GM19035 (cell line): ENCODE data around the gene BEGAIN.

ENCODE experiments used
- ATAC-seq: cut with Tn5 transposase; IDR thresholded peaks from one replicate; pipeline ENCODE4 v1.9.1; 2021; ENCODE audit not compliant: unreplicated experiment

The BEGAIN gene

GRCh38 chr14:100587086-100587762 is at the start of gene BEGAIN:
Gene BEGAIN (minus strand): TSS chr14:100587417. CDS start chr14:100587290, 127 bp downstream.
- no peak for ATAC-seq

GRCh38 chr14:100636559-100636958 is 49.3 kb upstream of the BEGAIN start:
- no peak for ATAC-seq

- ATAC-seq, result no peak
Measured at GRCh38 chr14:100634026-100634425, 46.8 kb upstream of the BEGAIN start.

GRCh38 chr14:100633406-100633805 is 46.2 kb upstream of the BEGAIN start:
- no peak for ATAC-seq

GRCh38 chr14:100629696-100630095 is 42.5 kb upstream of the BEGAIN start:
- no peak for ATAC-seq

GRCh38 chr14:100629098-100629497 is 41.9 kb upstream of the BEGAIN start:
- no peak for ATAC-seq

GRCh38 chr14:100628225-100628624 is 41.0 kb upstream of the BEGAIN start:
- ATAC-seq, result no peak

- ATAC-seq, result no peak
Measured at GRCh38 chr14:100626614-100627013, 39.4 kb upstream of the BEGAIN start.

GRCh38 chr14:100623961-100624360 is 36.7 kb upstream of the BEGAIN start:
- no peak for ATAC-seq

- ATAC-seq, result no peak
Measured at GRCh38 chr14:100623557-100623956, 36.3 kb upstream of the BEGAIN start.

- ATAC-seq, result no peak
Measured at GRCh38 chr14:100622708-100623485, 35.7 kb upstream of the BEGAIN start.

- ATAC-seq, result no peak
Measured at GRCh38 chr14:100622224-100622623, 35.0 kb upstream of the BEGAIN start.

- ATAC-seq, result no peak
Measured at GRCh38 chr14:100621806-100622205, 34.6 kb upstream of the BEGAIN start.

- ATAC-seq, result no peak
Measured at GRCh38 chr14:100620255-100621100, 33.3 kb upstream of the BEGAIN start.

GRCh38 chr14:100619396-100620254 is 32.4 kb upstream of the BEGAIN start:
- no peak for ATAC-seq

- ATAC-seq, result no peak
Measured at GRCh38 chr14:100618763-100619320, 31.6 kb upstream of the BEGAIN start.

GRCh38 chr14:100618318-100618693 is 31.1 kb upstream of the BEGAIN start:
- ATAC-seq, result no peak

GRCh38 chr14:100617410-100618317 is 30.4 kb upstream of the BEGAIN start:
- no peak for ATAC-seq

GRCh38 chr14:100616854-100617409 is 29.7 kb upstream of the BEGAIN start:
- ATAC-seq, result no peak
